ENCODE data around the gene MYO15B.

Gene MYO15B

DNA sequence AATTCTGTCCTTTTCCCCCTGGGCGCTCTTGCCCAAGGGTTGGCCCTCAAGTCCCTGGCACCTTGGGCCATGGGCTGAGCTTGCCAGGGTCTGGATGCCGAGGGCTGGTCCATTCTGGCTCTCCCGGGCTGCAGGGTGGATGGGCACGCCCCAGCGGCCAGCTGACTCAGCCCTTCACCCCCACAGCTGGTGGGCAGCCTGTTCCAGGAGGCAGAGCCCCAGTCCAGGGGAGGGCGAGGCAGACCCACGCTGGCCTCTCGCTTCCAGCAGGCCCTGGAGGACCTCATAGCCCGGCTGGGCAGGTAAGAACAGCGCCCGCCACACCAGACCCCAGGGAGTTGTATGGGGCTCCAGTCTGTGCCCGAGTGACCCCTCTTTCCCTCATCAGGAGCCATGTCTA is 15.0 kb downstream of the MYO15B start:
- DNase-seq (ENCODE audit: low spot score) = no peak

DNA sequence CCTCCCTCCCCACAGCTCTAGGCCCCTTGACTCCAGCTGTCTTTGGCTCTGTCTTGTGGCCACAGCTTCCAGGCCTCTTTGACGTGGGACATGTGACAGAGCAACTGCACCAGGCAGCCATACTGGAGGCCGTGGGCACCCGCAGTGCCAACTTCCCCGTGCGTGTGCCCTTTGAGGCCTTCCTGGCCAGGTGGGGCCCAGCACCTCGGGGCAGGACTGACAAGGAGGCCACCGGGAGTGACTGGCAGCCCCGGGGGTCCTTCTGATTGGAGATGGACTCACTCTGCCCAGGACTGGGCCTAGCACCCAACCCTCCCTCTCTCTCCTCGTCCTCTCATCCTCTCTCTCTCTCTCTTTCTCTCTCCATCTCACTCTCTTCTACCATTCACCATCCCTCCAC is 15.5 kb downstream of the MYO15B start:
- no peak for DNase-seq (ENCODE audit: low spot score)

DNA sequence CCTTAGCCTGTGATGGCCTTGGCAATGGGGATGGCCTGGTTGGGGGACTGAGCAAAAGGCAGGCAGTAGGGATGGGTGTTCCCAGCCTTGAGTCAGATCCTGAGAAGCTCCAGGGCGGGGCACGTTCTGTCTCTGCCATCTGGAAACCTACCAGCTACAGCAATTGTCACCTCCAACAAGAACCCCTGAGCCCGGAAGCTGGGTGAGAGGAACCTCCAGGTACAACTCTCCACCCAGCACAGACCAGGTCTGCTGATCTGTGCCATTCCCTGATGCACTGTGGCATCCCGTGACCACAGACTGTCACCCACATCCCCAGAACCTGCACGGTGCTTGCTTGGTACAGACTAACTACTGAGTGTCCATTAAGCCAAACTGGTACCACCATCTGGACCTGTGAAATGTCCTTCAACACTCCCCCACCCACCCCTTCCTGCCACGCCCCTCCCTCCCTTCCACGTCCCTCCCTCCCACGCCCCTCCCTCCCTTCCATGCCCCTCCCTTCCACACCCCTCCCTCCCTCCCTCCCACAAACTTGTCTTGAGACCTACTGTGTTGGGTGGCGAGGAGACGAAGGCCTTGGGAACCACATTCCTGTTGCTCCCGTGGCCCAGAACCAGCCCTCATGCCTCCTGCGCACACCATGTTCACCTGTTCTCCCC is 16.6 kb downstream of the MYO15B start:
- DNase-seq (ENCODE audit: low spot score) = no peak

DNA sequence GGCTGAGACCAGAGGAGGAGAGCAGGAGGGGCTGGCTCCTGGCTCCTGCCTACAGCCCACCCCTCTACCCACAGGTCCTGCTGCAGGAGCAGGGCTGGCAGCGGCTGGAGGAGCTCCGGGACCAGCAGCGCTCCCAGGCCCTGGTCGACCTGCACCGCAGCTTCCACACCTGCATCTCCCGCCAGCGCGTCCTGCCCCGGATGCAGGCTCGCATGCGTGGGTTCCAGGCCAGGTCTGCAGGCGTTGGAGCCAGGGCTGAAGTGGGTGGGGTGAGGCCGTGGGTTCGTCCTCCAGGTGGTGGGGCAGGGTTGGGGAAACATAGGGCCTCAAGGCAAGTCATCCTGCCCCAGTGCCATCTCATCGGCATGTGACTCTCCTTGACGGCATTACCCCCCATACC is 18.2 kb downstream of the MYO15B start:
- DNase-seq (ENCODE audit: low spot score) = no peak

DNA sequence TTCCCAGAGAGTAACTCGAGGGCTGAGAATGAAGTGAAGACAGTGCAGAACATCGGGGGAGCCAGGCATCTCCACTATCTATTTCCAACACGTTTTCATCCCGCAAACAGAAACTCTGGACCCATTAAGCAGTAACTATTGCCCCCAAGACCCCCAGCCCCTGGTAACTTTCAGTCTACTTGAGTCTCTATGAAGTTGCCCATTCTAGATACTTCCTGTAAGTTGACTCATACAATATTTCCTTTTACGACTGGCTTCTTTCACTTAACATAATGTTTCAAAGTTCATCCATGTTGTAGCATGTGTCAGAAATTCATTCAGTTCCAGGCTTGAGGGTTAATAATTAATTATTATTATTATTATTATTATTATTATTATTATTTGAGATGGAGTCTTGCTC is 19.5 kb downstream of the MYO15B start:
- DNase-seq (ENCODE audit: low spot score) = no peak

DNA sequence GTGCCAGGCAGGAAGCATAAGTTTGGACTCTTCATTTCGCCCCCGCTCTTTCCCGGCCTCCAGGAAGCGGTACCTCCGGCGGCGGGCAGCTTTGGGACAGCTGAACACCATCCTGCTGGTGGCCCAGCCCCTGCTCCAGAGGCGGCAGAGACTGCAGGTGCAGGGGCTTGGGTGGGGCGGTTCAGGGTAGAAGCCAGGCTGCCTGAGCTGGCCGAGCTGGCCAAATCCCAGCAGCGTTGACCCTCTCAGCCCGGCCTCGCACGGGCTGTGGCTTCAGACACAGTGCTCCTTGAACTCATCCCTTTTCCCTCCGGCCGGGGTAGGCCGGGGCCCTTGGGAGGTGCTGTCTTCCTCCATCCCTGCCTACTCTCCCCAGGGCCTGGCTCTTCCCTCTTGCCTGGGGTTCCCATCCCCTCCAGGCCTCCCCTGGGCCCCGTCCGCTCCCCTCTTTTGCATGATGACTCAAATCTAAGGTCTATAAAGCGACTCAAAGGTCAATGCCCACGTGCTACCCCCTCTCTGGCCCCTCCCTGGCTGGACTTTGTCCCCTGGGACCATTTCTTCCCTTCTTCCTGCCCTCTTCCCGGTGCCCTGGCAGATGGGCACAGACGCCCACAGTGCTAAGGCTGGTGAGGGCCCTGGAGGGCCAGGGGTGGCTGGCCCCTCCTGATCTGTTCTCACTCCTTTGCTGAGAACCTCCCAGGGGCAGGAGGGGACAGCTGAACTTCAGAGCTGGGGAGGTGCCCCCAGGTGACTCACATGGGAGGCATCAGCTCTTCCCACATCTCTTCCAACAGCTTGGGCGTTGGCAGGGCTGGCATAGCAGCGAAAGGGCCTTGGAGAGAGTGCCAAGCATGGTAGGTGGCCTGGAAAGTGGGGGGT is 22.7 kb downstream of the MYO15B start:
- DNase-seq (ENCODE audit: low spot score) = no peak

DNA sequence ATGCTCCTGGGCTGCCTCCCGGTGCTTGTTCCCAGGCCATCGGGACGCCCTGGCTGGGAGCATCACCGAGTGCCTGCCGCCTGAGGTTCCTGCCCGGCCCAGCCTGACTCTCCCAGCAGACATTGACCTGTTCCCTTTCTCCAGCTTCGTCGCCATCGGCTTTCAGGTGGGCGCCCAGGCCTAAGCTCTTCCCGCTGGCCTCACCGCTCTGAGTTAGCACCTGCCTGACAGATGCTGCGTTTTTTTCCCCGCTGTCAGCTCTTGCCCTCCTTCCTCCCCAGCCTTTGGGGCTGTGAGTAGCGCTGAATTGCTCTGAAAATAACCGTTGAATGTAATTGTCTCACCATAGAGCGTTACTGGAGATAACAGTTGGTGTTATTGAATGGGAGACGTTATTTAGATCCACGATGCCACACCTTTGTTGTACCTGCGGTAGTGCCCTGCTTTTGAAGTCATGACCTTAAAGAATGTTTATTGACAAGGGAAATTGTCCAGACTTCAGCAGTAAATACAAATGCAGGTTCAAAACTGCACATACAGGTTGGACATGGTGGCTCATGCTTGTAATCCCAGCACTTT is 24.3 kb downstream of the MYO15B start:
- DNase-seq (ENCODE audit: low spot score) = no peak

DNA sequence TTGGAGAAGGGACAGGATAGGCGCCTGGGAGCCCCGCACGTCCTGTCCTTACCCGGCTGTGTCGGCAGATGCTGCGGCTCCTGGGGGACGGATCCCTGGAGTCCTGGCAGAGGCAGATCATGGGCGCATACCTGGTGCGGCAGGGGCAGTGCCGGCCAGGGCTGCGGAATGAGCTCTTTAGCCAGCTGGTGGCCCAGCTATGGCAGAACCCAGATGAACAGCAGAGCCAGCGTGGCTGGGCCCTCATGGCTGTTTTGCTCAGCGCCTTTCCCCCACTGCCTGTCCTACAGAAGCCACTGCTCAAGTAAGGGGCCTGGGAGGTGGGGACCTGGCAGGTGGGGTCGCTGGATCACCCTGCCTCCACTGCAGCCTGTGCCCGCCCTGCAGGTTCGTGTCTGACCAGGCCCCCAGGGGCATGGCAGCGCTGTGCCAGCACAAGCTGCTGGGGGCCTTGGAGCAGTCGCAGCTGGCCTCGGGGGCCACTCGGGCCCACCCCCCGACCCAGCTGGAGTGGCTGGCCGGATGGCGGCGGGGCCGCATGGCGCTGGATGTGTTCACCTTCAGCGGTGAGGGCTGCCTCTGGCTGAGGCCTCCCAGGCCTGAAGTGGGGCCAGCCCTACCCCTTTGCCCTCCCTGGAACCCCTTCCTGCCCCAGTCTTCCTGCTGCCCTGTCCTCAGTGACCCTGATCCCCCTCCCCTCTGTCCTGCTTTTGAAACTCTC is 25.5 kb downstream of the MYO15B start:
- DNase-seq (ENCODE audit: low spot score) = no peak

DNA sequence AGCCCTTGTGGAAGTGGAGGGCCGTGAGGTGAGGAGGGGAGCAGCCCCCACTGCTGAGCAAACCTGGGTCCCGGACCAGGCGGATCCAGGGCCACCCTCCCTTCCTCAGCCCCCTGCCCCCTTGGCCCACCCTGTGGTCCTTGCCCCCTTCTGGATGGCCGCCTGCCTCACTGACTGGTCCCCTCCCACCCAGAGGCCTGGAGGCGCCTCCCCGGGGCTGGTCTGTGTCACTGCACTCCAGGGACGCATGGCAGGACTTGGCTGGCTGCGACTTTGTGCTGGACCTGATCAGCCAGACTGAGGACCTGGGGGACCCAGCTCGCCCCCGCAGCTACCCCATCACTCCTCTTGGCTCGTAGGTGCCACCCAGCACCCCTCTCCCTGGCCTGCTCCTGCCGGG is 26.4 kb downstream of the MYO15B start:
- peak; percentile 57 for DNase-seq (ENCODE audit: low spot score)

DNA sequence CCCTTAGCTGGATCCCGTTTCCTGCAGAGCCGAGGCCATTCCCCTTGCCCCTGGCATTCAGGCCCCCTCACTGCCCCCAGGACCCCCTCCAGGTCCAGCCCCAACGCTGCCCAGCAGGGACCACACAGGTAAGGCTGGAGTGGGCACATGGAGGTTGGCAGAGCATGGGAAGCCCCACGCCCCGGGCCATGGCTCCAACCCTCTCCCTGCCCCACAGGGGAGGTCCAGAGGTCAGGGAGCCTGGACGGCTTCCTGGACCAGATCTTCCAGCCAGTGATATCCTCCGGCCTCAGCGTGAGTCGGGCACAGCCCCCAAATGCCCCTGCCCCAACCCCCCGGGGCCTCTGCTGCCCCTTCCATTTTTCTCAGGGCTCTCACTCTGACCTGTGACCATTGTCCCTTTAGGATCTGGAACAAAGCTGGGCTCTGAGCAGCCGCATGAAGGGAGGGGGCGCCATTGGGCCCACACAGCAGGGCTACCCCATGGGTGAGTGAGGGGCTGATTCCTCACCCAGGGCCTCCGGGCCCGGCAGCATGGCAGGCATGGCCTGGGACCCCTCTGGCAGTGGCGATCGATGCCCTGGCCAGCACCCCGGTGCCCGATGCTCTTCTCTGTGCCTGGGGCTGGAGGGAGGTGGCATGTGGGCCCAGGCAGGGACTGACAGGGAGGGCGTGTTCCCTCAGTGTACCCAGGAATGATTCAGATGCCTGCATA is 27.1 kb downstream of the MYO15B start:
- no peak for DNase-seq (ENCODE audit: low spot score)

DNA sequence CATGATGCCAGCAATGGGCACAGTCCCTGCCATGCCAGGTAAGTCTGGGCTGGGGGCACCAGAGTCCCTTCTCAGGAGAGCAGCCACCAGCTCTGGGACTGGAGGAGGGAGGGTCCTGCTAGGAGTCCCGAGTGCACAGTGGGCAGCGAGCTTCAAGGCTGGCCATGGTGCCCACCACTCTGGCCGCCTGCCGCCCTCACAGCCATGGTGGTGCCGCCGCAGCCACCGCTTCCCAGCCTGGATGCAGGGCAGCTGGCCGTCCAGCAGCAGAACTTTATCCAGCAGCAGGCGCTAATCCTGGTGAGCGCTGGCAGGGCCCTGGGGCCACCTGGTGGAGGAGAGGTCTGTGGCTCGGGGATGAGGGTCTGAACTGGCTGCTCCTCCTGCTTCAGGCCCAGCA is 27.7 kb downstream of the MYO15B start:
- no peak for DNase-seq (ENCODE audit: low spot score)

DNA sequence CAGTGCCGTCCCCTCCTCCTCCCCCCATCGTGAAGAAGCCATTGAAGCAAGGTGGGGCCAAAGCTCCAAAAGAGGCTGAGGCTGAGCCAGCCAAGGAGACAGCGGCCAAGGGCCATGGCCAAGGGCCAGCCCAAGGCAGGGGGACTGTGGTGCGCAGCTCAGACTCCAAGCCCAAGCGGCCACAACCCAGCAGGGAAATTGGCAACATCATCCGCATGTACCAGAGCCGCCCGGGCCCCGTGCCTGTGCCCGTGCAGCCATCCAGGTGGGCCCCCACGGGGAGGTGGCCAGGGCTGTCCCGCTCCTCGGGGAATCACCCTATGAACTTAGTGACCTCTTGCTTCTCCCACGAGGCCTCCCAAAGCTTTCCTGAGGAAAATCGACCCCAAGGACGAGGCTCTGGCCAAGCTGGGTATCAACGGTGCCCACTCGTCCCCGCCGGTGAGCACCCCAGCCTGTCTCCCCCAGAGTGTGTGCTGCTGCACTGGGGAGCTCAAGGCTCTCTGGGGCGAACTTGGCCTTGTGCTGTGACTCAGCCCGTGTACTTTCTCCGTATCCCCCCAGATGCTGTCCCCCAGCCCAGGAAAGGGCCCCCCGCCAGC is 29.0 kb downstream of the MYO15B start:
- DNase-seq (ENCODE audit: low spot score) = no peak

DNA sequence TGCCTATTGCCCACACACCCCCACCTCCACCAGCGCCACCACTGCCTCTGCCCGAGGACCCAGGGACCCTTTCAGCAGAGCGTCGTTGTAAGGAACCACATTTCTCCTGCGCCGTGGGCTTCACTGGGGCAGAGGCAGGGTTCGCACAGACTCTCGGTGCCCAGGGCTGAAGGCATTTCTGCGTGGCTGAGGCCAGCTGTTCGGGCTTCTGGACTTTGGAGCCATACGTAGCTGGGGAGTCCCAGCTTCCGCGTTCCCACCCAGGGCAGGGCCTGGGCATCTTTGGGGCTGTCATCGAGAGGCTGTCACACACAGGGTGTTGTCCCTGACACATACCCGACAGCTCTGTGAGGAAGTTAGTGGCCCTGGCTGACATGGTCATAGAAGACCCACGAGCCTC is 29.6 kb downstream of the MYO15B start:
- DNase-seq (ENCODE audit: low spot score) = no peak

DNA sequence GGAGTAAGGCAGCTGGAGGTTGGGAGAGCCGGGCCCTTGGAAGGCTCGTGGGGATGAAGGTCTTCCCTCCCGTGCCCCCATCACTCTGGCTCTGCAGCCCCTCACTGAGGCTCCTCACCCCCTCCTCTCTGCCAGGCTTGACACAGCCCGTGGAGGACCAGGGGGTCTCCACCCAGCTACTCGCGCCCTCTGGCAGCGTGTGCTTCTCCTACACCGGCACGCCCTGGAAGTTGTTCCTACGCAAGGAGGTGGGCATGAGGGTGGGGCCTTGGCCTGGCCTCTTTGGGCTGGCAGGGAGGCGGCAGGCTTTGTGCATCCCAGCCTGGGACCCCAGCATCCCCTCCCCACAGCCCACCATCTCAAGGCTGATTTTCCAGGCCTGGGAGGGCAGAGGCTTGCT is 30.1 kb downstream of the MYO15B start:
- no peak for DNase-seq (ENCODE audit: low spot score)

DNA sequence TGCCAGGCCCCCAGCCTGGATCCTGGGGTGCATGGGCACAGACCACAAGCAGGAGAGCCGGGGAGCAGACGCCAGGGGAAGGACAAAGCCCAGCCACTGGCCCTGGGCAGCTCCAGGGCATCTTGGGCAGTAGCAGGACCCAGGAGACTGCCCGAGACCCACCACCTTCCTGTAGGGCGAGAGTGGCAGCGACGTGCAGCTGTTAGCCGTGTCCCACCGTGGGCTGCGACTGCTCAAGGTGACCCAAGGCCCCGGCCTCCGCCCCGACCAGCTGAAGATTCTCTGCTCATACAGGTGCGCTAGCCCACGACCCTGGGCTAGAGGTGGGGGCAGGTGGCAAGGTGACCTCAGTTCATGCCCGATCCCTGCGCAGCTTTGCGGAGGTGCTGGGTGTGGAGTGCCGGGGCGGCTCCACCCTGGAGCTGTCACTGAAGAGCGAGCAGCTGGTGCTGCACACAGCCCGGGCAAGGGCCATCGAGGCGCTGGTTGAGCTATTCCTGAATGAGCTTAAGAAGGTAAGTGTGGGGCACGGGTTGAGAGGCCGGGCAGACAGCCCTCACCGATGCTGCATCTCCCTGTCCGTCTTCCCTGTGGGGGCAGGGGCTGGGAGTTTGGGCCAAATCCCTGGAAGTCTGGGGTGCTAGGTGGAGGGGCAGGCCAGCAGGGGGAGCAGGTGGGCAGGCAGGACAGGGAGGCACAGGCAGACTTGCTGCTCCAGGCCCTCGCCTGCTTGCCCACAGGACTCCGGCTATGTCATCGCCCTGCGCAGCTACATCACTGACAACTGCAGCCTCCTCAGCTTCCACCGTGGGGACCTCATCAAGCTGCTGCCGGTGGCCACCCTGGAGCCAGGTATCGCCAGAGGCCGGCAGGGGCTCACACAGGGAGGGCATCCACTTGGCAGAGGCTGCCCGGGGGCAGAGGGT is 32.2 kb downstream of the MYO15B start:
- DNase-seq (ENCODE audit: low spot score) = peak; percentile 69

DNA sequence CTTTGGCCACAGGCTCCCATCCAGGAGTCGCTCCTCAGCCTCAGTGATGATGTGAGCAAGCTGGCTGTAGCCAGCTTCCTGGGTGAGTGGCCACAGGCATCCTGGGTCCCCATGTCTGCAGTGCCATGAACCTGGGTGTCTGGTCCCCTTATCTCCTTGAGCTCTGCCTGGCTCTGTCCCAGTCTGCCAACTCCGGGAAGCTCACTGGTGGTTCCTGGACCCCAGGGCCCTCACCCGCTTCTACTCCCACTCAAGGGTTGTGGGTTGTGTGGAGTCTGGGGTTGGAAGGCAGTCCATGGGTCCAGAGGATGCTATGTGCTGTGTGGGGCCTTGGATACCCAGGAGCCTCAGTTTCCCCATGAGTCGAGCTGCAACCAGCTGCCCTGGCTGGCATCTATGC is 33.9 kb downstream of the MYO15B start:
- DNase-seq (ENCODE audit: low spot score) = no peak

DNA sequence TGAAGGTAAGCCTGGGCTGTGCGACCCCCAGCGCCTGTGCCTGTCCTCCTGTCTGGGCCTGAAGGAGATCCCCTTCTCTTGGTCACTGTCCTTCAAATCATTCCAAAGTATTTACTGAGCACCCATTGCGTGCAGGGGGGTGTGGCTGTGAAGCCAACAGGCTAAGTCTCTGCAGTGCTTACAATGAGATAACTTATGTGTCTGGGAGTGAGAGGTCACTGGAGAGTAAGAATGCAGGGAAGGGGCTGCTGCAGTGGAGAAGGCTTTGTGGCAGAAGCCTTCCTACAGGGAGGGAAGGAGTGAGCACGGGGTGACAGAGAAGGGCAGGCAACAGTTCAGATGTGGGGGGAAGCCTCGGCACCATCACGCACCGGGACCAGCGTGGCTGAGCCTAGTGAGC is 34.5 kb downstream of the MYO15B start:
- no peak for DNase-seq (ENCODE audit: low spot score)

DNA sequence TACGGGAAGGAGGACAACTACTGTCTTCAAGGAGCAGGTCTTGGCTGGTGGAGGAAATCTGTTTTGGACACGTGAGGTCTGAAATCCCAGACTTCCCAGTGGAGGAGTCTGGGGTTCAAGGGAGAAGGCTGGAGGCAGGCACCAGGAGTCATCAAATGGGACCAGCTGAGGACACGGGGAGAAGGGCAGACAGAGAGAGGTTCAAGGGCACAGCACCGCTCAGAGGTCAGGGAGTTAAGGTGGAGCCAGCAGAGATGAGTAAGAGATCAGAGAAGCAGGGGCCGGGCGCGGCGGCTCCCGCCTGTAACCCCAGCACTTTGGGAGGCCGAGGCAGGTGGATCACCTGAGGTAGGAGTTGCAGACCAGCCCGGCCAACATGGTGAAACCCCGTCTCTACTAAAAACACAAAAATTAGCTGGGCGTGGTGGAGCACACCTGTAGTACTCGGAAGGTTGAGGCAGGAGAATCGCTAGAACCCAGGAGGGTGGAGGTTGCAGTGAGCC is 35.2 kb downstream of the MYO15B start:
- DNase-seq (ENCODE audit: low spot score) = no peak

DNA sequence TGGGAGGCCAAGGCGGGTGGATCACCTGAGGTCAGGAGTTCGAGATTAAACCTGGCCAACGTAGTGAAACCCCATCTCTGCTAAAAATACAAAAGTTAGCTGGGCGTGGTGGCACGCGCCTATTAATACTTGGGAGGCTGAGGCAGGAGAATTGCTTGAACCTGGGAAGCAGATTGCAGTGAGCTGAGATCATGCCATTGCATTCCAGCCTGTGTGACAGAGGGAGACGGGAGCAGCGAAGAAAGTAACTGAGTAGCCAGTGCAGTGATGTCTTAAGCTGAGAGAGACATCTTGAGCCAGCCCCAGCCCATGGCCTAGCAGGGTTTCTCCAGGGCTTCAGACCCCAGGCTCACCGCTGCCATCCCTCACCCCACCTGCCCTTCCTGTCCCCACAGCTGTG is 35.8 kb downstream of the MYO15B start:
- DNase-seq (ENCODE audit: low spot score) = no peak

DNA sequence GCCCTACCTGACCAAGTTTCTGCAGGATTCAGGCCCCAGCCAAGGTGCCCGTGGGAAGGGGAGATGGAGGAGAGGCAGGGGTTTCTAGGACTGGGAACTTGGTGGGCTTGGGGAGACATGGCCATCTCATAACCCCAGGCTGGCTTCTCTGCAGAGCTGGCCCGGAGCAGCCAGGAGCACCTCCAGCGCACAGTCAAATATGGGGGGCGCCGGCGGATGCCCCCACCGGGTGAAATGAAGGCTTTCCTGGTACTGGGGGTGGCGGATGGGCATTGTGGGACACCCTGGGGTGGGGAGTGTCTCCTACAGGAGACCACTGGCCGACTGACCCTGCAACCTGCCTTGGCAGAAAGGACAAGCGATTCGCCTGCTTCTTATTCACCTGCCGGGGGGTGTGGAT is 36.4 kb downstream of the MYO15B start:
- DNase-seq (ENCODE audit: low spot score) = no peak
